ENCODE results near the gene SCYGR5.
"Not testable (repeated sequence)": the region's sequence is repeated elsewhere in the genome, so short reads cannot be mapped to it uniquely, and the experiment has no call there.

- not testable (repeated sequence) for TF ChIP-seq CTCF, POLR2A (IDR thresholded peaks at IDR 0.05)
Measured at GRCh38 chr2:227666631-227667170, at the start of gene SCYGR5.

All from heart left ventricle (tissue), 13 donors.